Measurements from ENCODE around the gene FAM120B.

Gene FAM120B

GRCh38 chr6:170449835-170450753, 143.5 kb downstream of the FAM120B start:
- TF ChIP-seq CTCF (IDR thresholded peaks at IDR 0.05; ENCODE audit: extremely low read depth, missing control alignments): no peak
- no peak for DNase-seq (ENCODE audit: low spot score)

- DNase-seq (ENCODE audit: low spot score): no peak
- no peak for TF ChIP-seq CTCF (IDR thresholded peaks at IDR 0.05; ENCODE audit: extremely low read depth, missing control alignments)
Measured at GRCh38 chr6:170450916-170451761, 144.6 kb downstream of the FAM120B start.

GRCh38 chr6:170451762-170452651, 145.4 kb downstream of the FAM120B start:
- no peak for DNase-seq (ENCODE audit: low spot score)
- TF ChIP-seq CTCF (IDR thresholded peaks at IDR 0.05; ENCODE audit: extremely low read depth, missing control alignments): no peak

GRCh38 chr6:170452767-170453545, 146.4 kb downstream of the FAM120B start:
- no peak for DNase-seq (ENCODE audit: low spot score)
- TF ChIP-seq CTCF (IDR thresholded peaks at IDR 0.05; ENCODE audit: extremely low read depth, missing control alignments): no peak

GRCh38 chr6:170453586-170454511, 147.3 kb downstream of the FAM120B start:
- DNase-seq (ENCODE audit: low spot score): no peak
- TF ChIP-seq CTCF (IDR thresholded peaks at IDR 0.05; ENCODE audit: extremely low read depth, missing control alignments): no peak

All from GM20000 (cell line).